OCI-LY1 (cell line): Measurements from ENCODE around the gene PEAK1.

Experiments used
- H2AFZ ChIP-seq: fragments of 200-600 bp; sonication (generic), shearing (Covaris generic); 2 replicates; pipeline ENCODE4 v1.6.0; 2014; ENCODE audit warnings: antibody characterized with exemption, mild to moderate bottlenecking, low read length
- H3F3A ChIP-seq: fragments of 200-600 bp; sonication (generic), shearing (Covaris generic); 2 replicates; pipeline ENCODE4 v1.6.0; 2014; ENCODE audit warnings: mild to moderate bottlenecking, antibody characterized with exemption, low read length, moderate library complexity; ENCODE audit not compliant: insufficient read depth
- H3K27ac ChIP-seq: fragments of 200-600 bp; sonication (generic); 2 replicates; pipeline ENCODE4 v1.5.1; 2014; ENCODE audit warnings: low read length, mixed run types, mild to moderate bottlenecking, low read depth; ENCODE audit not compliant: poor library complexity, severe bottlenecking
- H3K27me3 ChIP-seq: fragments of 200-600 bp; sonication (generic); 2 replicates; pipeline ENCODE4 v1.6.0; 2014; ENCODE audit warnings: antibody characterized with exemption, mild to moderate bottlenecking, low read length, moderate library complexity; ENCODE audit not compliant: insufficient read depth
- H3K36me3 ChIP-seq: fragments of 200-600 bp; sonication (generic); 2 replicates; pipeline ENCODE4 v1.6.1; 2014; ENCODE audit warnings: mild to moderate bottlenecking, antibody characterized with exemption, low read length, moderate library complexity, mixed read lengths; ENCODE audit not compliant: insufficient read depth
- H3K4me1 ChIP-seq: fragments of 200-600 bp; sonication (generic); 2 replicates; pipeline ENCODE4 v1.5.1; 2014; ENCODE audit warnings: mild to moderate bottlenecking, low read length, moderate library complexity; ENCODE audit not compliant: insufficient read depth, severe bottlenecking
- H3K4me2 ChIP-seq: fragments of 200-600 bp; sonication (generic), shearing (Covaris generic); 2 replicates; pipeline ENCODE4 v1.6.1; 2014; ENCODE audit warnings: low read length
- H3K4me3 ChIP-seq: fragments of 200-600 bp; sonication (generic); 2 replicates; pipeline ENCODE4 v1.5.1; 2014; ENCODE audit warnings: low read length, low read depth, mild to moderate bottlenecking, mixed read lengths; ENCODE audit not compliant: poor library complexity, severe bottlenecking
- H3K79me2 ChIP-seq: fragments of 200-600 bp; shearing (Covaris generic); 2 replicates; pipeline ENCODE4 v1.6.1; 2016; ENCODE audit warnings: mixed run types, low read length, mixed read lengths; ENCODE audit not compliant: insufficient read depth
- H3K9ac ChIP-seq: fragments of 200-600 bp; sonication (generic), shearing (Covaris generic); 2 replicates; pipeline ENCODE4 v1.6.1; 2014; ENCODE audit warnings: mild to moderate bottlenecking, low read length, mixed read lengths
- H3K9me2 ChIP-seq: fragments of 200-600 bp; sonication (generic), shearing (Covaris generic); 2 replicates; pipeline ENCODE4 v1.6.1; 2014; ENCODE audit warnings: low read depth, mild to moderate bottlenecking, low read length, mixed read lengths
- H3K9me3 ChIP-seq: fragments of 200-600 bp; shearing (Covaris generic); 2 replicates; pipeline ENCODE4 v1.6.1; 2014; ENCODE audit warnings: low read length, mixed read lengths
- H4K20me1 ChIP-seq: fragments of 200-600 bp; sonication (generic), shearing (Covaris generic); 2 replicates; pipeline ENCODE4 v1.6.0; 2016; ENCODE audit warnings: mild to moderate bottlenecking, low read length; ENCODE audit not compliant: insufficient read depth
- CTCF ChIP-seq: fragments of 200-600 bp; sonication (generic), shearing (Covaris generic); IDR thresholded peaks from 2 replicates; pipeline ENCODE4 v1.5.1; 2017; ENCODE audit warnings: mild to moderate bottlenecking, antibody characterized with exemption, low read length, moderate library complexity, mixed read lengths
- EZH2 ChIP-seq: fragments of 200-600 bp; sonication (generic), shearing (Covaris generic); IDR thresholded peaks from 2 replicates; pipeline ENCODE4 v1.8.0; 2017; ENCODE audit warnings: borderline replicate concordance, mixed run types, mild to moderate bottlenecking, antibody characterized with exemption, low read length, moderate library complexity, mixed read lengths

PEAK1 gene

GRCh38 chr15:77071305-77072223 is 348.3 kb downstream of the PEAK1 start:
- H3K27ac ChIP-seq, result no peak overlapping the region
- TF ChIP-seq CTCF (no peak), EZH2 (no peak)
- no peaks in the 10 kb centered on the region for H3K9me2 ChIP-seq
- peaks cover 10% of the 10 kb centered on the region; the same call in 1 of the 2 replicates for H3K36me3 ChIP-seq
- H3K9ac ChIP-seq, result peak overlapping the region; percentile 31; the same call in 1 of the 2 replicates
- H3K27me3 ChIP-seq, result no peaks in the 10 kb centered on the region
- H3K4me1 ChIP-seq, result peaks cover 37% of the 10 kb centered on the region
- no peaks in the 10 kb centered on the region for H3F3A ChIP-seq
- H4K20me1 ChIP-seq, result no peaks in the 10 kb centered on the region
- peak overlapping the region; percentile 51 for H3K4me2 ChIP-seq
- peak overlapping the region; percentile 74 for H3K4me3 ChIP-seq
- 0 out of 2 replicates have a peak overlapping the region, but pooled peaks have one; percentile 82 for H2AFZ ChIP-seq
- peaks cover 9% of the 10 kb centered on the region; the same call in 1 of the 2 replicates for H3K79me2 ChIP-seq
- H3K9me3 ChIP-seq, result no peaks in the 10 kb centered on the region

- H4K20me1 ChIP-seq, result no peaks in the 10 kb centered on the region
- H3K79me2 ChIP-seq, result peaks cover 10% of the 10 kb centered on the region; the same call in 1 of the 2 replicates
- H3K4me3 ChIP-seq, result peak within 1 kb of the TSS; percentile 74
- peak within 1 kb of the TSS; percentile 89 for H3K4me2 ChIP-seq
- H3K9ac ChIP-seq, result peak within 1 kb of the TSS; percentile 65
- peaks cover 37% of the 10 kb centered on the region for H3K4me1 ChIP-seq
- H3K27me3 ChIP-seq, result no peaks in the 10 kb centered on the region
- no peaks in the 10 kb centered on the region for H3K9me3 ChIP-seq
- TF ChIP-seq CTCF, result no peak
- TF ChIP-seq EZH2, result no peak
- no peaks in the 10 kb centered on the region for H3F3A ChIP-seq
- H3K27ac ChIP-seq, result no peak within 1 kb of the TSS
- no peaks in the 10 kb centered on the region for H3K9me2 ChIP-seq
- 0 out of 2 replicates have a peak within 1 kb of the TSS, but pooled peaks have one; percentile 82 for H2AFZ ChIP-seq
- H3K36me3 ChIP-seq, result peaks cover 10% of the 10 kb centered on the region; the same call in 1 of the 2 replicates
These were observed 349.2 kb downstream of the PEAK1 start, which contains the start of gene TSPAN3 for GRCh38 chr15:77070495-77071304. TSPAN3 (minus strand) TSS chr15:77071109; CDS start chr15:77070954, 155 bp downstream.

- Histone ChIP-seq H3K4me3 (peak overlapping the region; percentile 74), H3K27me3 (no peaks in the 10 kb centered on the region), H3K36me3 (peaks cover 10% of the 10 kb centered on the region; the same call in 1 of the 2 replicates), H3K4me2 (peak overlapping the region; percentile 89), H2AFZ (no peak overlapping the region), H3K4me1 (peaks cover 37% of the 10 kb centered on the region), H3K9me2 (no peaks in the 10 kb centered on the region), H3F3A (no peaks in the 10 kb centered on the region), H4K20me1 (no peaks in the 10 kb centered on the region), H3K79me2 (peaks cover 10% of the 10 kb centered on the region; the same call in 1 of the 2 replicates), H3K27ac (no peak overlapping the region), H3K9ac (peak overlapping the region; percentile 65), H3K9me3 (no peaks in the 10 kb centered on the region)
- TF ChIP-seq CTCF, result no peak
- no peak for TF ChIP-seq EZH2
These were observed 349.8 kb downstream of the PEAK1 start for GRCh38 chr15:77070180-77070494.
